GM12865 (cell line): Measurements from ENCODE around the gene GABRB1.

Source experiments
- DNase-seq: peaks from one replicate; pipeline ENCODE4 v3.0.0; 2010; ENCODE audit warnings: low read depth
- H3K4me3 ChIP-seq: 2 replicates; pipeline ENCODE4 v1.5.1; 2011; ENCODE audit warnings: mild to moderate bottlenecking, low read depth, low read length, control low read depth
- TF ChIP-seq, protein P1 (sequence below): IDR thresholded peaks from 2 replicates; pipeline ENCODE4 v1.5.1; 2011; ENCODE audit warnings: low read length, control low read depth, low read depth, inconsistent platforms; ENCODE audit not compliant: insufficient read depth; ENCODE audit errors: missing control alignments

GABRB1 gene

DNA sequence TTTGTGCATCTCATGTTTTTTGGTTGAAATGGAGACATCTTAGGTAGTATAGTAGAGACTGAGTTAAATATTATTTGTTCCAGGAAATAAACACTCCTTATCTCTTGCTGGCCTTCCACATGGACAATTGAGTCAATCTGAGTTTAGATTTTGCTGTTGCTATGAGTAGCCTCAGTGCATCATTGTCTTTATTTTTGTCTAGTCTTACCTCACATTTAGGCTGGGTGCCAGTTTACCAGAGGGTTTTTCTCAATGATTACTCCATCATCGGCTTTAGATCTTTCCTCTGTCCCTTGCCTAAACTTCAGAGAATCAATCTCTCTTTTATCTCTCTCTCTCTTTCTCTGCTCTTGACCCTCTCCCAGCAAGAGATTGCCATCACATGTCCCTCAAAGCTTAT, 73.6 kb downstream of the GABRB1 start:
- H3K4me3 ChIP-seq: no peak overlapping the region
- DNase-seq: no peak
- TF ChIP-seq, protein P1, sequence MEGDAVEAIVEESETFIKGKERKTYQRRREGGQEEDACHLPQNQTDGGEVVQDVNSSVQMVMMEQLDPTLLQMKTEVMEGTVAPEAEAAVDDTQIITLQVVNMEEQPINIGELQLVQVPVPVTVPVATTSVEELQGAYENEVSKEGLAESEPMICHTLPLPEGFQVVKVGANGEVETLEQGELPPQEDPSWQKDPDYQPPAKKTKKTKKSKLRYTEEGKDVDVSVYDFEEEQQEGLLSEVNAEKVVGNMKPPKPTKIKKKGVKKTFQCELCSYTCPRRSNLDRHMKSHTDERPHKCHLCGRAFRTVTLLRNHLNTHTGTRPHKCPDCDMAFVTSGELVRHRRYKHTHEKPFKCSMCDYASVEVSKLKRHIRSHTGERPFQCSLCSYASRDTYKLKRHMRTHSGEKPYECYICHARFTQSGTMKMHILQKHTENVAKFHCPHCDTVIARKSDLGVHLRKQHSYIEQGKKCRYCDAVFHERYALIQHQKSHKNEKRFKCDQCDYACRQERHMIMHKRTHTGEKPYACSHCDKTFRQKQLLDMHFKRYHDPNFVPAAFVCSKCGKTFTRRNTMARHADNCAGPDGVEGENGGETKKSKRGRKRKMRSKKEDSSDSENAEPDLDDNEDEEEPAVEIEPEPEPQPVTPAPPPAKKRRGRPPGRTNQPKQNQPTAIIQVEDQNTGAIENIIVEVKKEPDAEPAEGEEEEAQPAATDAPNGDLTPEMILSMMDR: no peak

DNA sequence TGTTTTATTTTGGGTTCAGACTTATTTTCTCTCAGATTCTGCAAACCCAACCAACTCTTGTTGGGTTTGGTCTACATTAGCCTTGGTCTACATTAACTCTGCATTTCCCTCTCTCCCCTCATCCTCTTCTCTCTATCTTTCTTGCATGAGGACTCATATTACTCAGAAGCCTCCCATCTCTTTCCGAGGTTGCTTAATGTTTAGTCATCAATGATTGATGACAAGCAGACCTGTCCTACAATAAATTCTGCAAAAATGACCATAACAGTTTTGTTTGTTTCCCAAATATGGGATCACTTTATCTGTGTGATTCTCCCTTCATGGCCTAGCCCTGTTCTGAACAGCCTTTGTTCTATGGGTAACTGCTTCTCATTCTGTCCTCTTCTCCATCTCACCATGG, 75.2 kb downstream of the GABRB1 start:
- no peak for DNase-seq
- no peak overlapping the region for H3K4me3 ChIP-seq
- TF ChIP-seq, protein P1: no peak

DNA sequence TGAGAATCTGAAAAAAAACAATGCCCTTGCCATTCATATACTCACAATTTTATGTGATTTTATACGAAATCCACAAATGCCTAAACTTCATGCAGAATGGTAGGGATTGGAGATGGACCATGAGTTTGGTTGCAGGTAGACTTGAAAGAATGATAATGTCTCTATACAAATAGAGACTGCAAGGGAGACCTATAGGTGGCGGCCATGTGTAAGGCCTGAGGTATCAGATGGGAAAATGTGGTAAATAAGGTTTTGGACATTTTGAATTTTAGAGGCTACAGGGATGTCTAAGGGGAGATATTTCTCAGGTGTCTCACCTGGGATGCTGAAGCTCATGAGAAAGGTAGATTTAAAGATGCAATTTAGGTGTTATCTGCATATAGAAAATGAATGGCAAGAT, 78.0 kb downstream of the GABRB1 start:
- TF ChIP-seq, protein P1: no peak
- DNase-seq: no peak
- no peak overlapping the region for H3K4me3 ChIP-seq

DNA sequence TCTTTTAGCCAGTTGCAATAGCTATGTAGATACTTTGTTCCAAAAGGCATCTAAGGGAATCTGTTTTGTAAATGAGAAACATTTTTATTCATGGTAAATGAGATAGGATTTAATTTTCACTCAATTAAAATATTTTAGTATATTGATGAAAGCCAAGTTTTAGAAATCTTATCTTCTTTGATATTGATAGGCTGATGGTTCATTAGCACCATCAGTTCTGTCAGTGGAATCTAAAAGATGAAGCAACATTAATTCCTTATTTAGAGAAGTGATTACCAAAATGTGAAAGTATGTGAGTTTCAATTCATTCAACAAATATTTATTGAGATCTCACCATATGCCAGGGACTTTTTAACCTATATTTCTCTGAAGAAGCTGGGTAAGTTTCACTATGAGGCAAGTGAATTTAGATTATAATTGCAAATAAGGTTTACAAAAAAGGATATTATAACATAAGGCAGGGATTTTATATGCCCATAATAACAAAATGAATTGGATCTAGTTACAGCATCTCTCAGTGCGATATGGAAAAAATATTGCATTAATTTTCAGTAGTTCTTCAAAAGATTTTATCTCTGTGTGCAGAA, 79.3 kb downstream of the GABRB1 start:
- TF ChIP-seq, protein P1: no peak
- no peak for DNase-seq
- H3K4me3 ChIP-seq: no peak overlapping the region

DNA sequence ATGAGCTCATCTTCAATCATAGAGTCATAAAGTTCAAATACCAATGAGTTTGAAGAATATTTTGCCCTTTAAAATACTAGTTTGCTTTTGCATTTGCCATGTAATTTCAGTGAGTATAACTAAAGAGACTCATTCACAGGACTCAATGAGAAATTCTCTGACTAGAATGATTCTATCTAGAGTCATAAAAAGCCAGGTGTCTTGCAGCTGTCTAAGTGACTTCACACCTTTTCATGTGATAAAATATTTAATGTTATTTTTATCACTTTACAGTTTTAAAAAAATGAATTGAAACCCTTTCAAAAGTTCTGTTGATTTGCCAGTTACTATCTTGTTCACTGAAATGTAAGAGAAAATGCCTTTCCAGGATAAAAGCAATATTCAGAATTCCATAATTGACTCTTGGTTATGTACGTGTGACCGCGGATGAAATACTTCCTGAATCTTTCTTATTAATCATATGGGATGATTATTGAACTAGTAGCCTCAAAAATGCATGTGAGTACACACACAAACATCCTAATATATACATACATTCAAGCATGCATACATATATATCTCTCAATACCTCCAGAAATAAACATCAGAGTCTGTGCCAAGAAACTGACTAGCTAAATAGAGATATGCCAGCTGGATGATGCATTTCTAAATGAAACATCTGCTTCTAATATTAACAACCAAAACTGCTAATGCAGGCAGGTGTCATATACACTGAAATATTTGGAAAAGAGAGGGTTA, 87.0 kb downstream of the GABRB1 start:
- TF ChIP-seq, protein P1: no peak
- no peak overlapping the region for H3K4me3 ChIP-seq
- no peak for DNase-seq

DNA sequence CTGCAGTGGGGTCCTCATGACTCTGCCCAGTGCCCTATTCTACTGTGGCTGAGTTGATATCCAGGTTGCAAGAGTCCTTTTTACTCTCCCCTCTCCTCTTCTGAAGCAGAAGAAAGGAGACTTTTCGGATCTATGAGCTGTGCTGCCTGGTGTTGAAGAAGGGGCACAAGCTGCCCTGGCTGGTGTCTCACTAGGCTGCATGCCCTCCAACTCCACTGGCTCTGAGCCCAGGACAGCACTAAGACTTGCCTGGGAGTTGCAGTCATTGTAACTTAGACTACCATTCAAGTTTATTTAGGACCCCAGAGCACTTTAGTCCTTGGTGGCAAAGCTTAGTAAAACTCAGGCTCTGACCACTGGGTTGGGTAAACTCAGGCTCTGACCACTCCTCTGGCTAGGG, 89.4 kb downstream of the GABRB1 start:
- DNase-seq: no peak
- TF ChIP-seq, protein P1: no peak
- H3K4me3 ChIP-seq: no peak overlapping the region
